Embryonic facial prominence (tissue), 1 donor: Measurements from ENCODE around the gene HYAL1.

Source experiments
- DNase-seq: peaks from one replicate; pipeline ENCODE4 v3.0.0-alpha.2; 2016; ENCODE audit errors: extremely low spot score

HYAL1 gene

GRCh38 chr3:50303013-50303815 lies at the start of gene HYAL1:
Gene HYAL1 (minus strand): TSS chr3:50303574. CDS start chr3:50302956, 618 bp downstream.
- DNase-seq = no peak

- no peak for DNase-seq
Observed at GRCh38 chr3:50352781-50353180, 49.4 kb upstream of the HYAL1 start.

GRCh38 chr3:50351323-50351697 lies 47.9 kb upstream of the HYAL1 start:
- DNase-seq = no peak

GRCh38 chr3:50350527-50351322 lies 47.4 kb upstream of the HYAL1 start, which contains the start of the genes CYB561D2 and NPRL2:
Gene CYB561D2 (plus strand): TSS chr3:50350862. CDS start chr3:50351434, 572 bp downstream.
Gene NPRL2 (minus strand): TSS chr3:50350775. CDS start chr3:50350652, 123 bp downstream.
- DNase-seq = peak; percentile 73

- no peak for DNase-seq
Observed at GRCh38 chr3:50350213-50350526, 46.8 kb upstream of the HYAL1 start.

- DNase-seq = peak; percentile 42
Observed at GRCh38 chr3:50347187-50347813, 43.9 kb upstream of the HYAL1 start.

GRCh38 chr3:50345586-50346234 lies 42.3 kb upstream of the HYAL1 start, which contains the start of gene ZMYND10:
Gene ZMYND10 (minus strand): TSS chr3:50345732. CDS start chr3:50345579, 153 bp downstream.
- DNase-seq = no peak

- no peak for DNase-seq
Observed at GRCh38 chr3:50345008-50345407, 41.6 kb upstream of the HYAL1 start.

- DNase-seq = no peak
Observed at GRCh38 chr3:50342813-50343633, 39.6 kb upstream of the HYAL1 start.

- DNase-seq = no peak
Observed at GRCh38 chr3:50341996-50342650, 38.7 kb upstream of the HYAL1 start.

GRCh38 chr3:50341537-50341936 lies 38.2 kb upstream of the HYAL1 start:
- no peak for DNase-seq

- DNase-seq = no peak
Observed at GRCh38 chr3:50340448-50341329, 37.3 kb upstream of the HYAL1 start, which contains the start of gene RASSF1. Gene RASSF1 (minus strand): TSS chr3:50340836. CDS start chr3:50340805, 31 bp downstream.

- DNase-seq = no peak
Observed at GRCh38 chr3:50340147-50340447, 36.7 kb upstream of the HYAL1 start.

- DNase-seq = no peak
Observed at GRCh38 chr3:50339485-50340146, 36.2 kb upstream of the HYAL1 start.

GRCh38 chr3:50338965-50339364 lies 35.6 kb upstream of the HYAL1 start:
- DNase-seq = no peak

GRCh38 chr3:50337175-50337861 lies 33.9 kb upstream of the HYAL1 start:
- peak; percentile 96 for DNase-seq

GRCh38 chr3:50336452-50337174 lies 33.2 kb upstream of the HYAL1 start:
- DNase-seq = no peak
